ENCODE data around the gene SLC6A17. TPM values are rescaled to one million over a fixed set of nuclear protein-coding genes. Genes with fewer than 3 reads are reported as not detected.

Gene SLC6A17
- total and polyA plus RNA-seq, 2 experiments from 2014 or later: 0.03 to 0.17 TPM

GRCh38 chr1:110114784-110115183 is 35.5 kb upstream of the SLC6A17 start:
- Histone ChIP-seq H3K27ac (ENCODE audit: low read depth) (no peak overlapping the region), H3K4me1 (ENCODE audit: insufficient read depth) (no peaks in the 10 kb centered on the region; the same call in 1 of the 2 replicates)
- TF ChIP-seq, protein P1, sequence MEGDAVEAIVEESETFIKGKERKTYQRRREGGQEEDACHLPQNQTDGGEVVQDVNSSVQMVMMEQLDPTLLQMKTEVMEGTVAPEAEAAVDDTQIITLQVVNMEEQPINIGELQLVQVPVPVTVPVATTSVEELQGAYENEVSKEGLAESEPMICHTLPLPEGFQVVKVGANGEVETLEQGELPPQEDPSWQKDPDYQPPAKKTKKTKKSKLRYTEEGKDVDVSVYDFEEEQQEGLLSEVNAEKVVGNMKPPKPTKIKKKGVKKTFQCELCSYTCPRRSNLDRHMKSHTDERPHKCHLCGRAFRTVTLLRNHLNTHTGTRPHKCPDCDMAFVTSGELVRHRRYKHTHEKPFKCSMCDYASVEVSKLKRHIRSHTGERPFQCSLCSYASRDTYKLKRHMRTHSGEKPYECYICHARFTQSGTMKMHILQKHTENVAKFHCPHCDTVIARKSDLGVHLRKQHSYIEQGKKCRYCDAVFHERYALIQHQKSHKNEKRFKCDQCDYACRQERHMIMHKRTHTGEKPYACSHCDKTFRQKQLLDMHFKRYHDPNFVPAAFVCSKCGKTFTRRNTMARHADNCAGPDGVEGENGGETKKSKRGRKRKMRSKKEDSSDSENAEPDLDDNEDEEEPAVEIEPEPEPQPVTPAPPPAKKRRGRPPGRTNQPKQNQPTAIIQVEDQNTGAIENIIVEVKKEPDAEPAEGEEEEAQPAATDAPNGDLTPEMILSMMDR (conservative IDR thresholded peaks at IDR 0.05; ENCODE audit: low read depth in 2 of 2): no peak
- TF ChIP-seq REST (IDR thresholded peaks at IDR 0.05; ENCODE audit: unreplicated experiment): no peak
- TF ChIP-seq CREB1 (CRISPR knock-in tag; IDR thresholded peaks at IDR 0.05; ENCODE audit: low read depth): no peak
- no peak for TF ChIP-seq ZNF331 (CRISPR knock-in tag; IDR thresholded peaks at IDR 0.05; ENCODE audit: low read depth)
- TF ChIP-seq NANOG (IDR thresholded peaks at IDR 0.05; ENCODE audit: borderline replicate concordance): no peak

GRCh38 chr1:110118636-110119396 is 31.5 kb upstream of the SLC6A17 start:
- H3K36me3 Mint-ChIP-seq (ENCODE audit: low read depth): peaks cover 8% of the 10 kb centered on the region
- no peak overlapping the region for H3K27ac ChIP-seq (ENCODE audit: low read depth)
- H3K4me2 ChIP-seq: no peak overlapping the region
- no peaks in the 10 kb centered on the region for H3K36me3 ChIP-seq (ENCODE audit: insufficient read depth)
- H3K79me2 ChIP-seq (replicated peaks; ENCODE audit: insufficient read depth): no peaks in the 10 kb centered on the region
- no peaks in the 10 kb centered on the region for H3F3A ChIP-seq (replicated peaks; ENCODE audit: low read depth)
- H3K4me3 ChIP-seq: no peak overlapping the region
- DNase-seq (ENCODE audit: low spot score) (no peak), ATAC-seq (no peak)
- H4K20me1 ChIP-seq (replicated peaks; ENCODE audit: insufficient read depth): no peaks in the 10 kb centered on the region
- H3K9me2 ChIP-seq (ENCODE audit: insufficient read depth): no peaks in the 10 kb centered on the region
- H3K27me3 ChIP-seq (ENCODE audit: insufficient read depth): no peaks in the 10 kb centered on the region
- TF ChIP-seq JUNB (IDR thresholded peaks at IDR 0.05; ENCODE audit: unreplicated experiment): no peak
- TF ChIP-seq EZH2phosphoT487 (IDR thresholded peaks at IDR 0.05; ENCODE audit: unreplicated experiment): no peak
- peaks cover 26% of the 10 kb centered on the region for H3K9me3 Mint-ChIP-seq
- H3K27ac Mint-ChIP-seq: no peak overlapping the region
- no peak overlapping the region for H2AFZ ChIP-seq
- H3K4me1 ChIP-seq (ENCODE audit: insufficient read depth): no peaks in the 10 kb centered on the region; the same call in 1 of the 2 replicates
- no peak overlapping the region for H3K4me3 Mint-ChIP-seq
- no peaks in the 10 kb centered on the region; the same call in 1 of the 3 replicates for H3K4me1 Mint-ChIP-seq
- peaks cover 21% of the 10 kb centered on the region for H3K27me3 Mint-ChIP-seq (ENCODE audit: insufficient read depth, low read depth, poor library complexity)

More at GRCh38 chr1:110114784-110115183, 35.5 kb upstream of the SLC6A17 start:
- Mint-ChIP-seq H3K27me3 (ENCODE audit: insufficient read depth, low read depth, poor library complexity) (peaks cover 18% of the 10 kb centered on the region), H3K4me1 (no peaks in the 10 kb centered on the region; the same call in 2 of the 3 replicates), H3K27ac (no peak overlapping the region), H3K36me3 (ENCODE audit: low read depth) (no peaks in the 10 kb centered on the region), H3K9me3 (peaks cover 6% of the 10 kb centered on the region; the same call in 1 of the 3 replicates), H3K4me3 (no peak overlapping the region)
- no peak overlapping the region for H3K4me3 ChIP-seq
- ATAC-seq: no peak
- no peaks in the 10 kb centered on the region for H3K36me3 ChIP-seq (ENCODE audit: insufficient read depth)
- H3K79me2 ChIP-seq (replicated peaks; ENCODE audit: insufficient read depth): no peaks in the 10 kb centered on the region
- H4K20me1 ChIP-seq (replicated peaks; ENCODE audit: insufficient read depth): no peaks in the 10 kb centered on the region
- H3K4me2 ChIP-seq: no peak overlapping the region
- no peaks in the 10 kb centered on the region for H3F3A ChIP-seq (replicated peaks; ENCODE audit: low read depth)
- no peak for DNase-seq (ENCODE audit: low spot score)
- H3K9me2 ChIP-seq (ENCODE audit: insufficient read depth): no peaks in the 10 kb centered on the region
- H2AFZ ChIP-seq: no peak overlapping the region
- no peaks in the 10 kb centered on the region for H3K27me3 ChIP-seq (ENCODE audit: insufficient read depth)

All from GM23338 (cell line).